Neural cell (in vitro differentiated cells): ENCODE data around the gene EBF3.
A peak's percentile ranks its signal among the peaks of the same experiment; 100 is the strongest.

Source experiments
- CTCF ChIP-seq: fragments of 450-650 bp; IDR thresholded peaks from 2 replicates; pipeline ENCODE4 v1.5.1; 2014; ENCODE audit warnings: antibody characterized with exemption, mild to moderate bottlenecking, moderate library complexity; ENCODE audit not compliant: poor library complexity, severe bottlenecking
- EZH2 ChIP-seq: fragments of 200-600, 300-800 bp; shearing (Covaris generic), sonication (generic); IDR thresholded peaks from 2 replicates; pipeline ENCODE4 v1.6.1; 2014; ENCODE audit warnings: antibody characterized with exemption, low read length, borderline replicate concordance, mild to moderate bottlenecking; ENCODE audit not compliant: insufficient read depth, poor library complexity, severe bottlenecking
- POLR2AphosphoS5 ChIP-seq: IDR thresholded peaks from 2 replicates; pipeline ENCODE4 v1.6.1; 2012
- TAF1 ChIP-seq: IDR thresholded peaks from 2 replicates; pipeline ENCODE4 v1.6.1; 2012; ENCODE audit warnings: low read depth

- TF ChIP-seq CTCF (no peak), POLR2AphosphoS5 (peak; percentile 14), EZH2 (no peak), TAF1 (no peak)
Observed at GRCh38 chr10:129960481-129961156, 3.5 kb downstream of the EBF3 start.
